K562 (cell line): ENCODE measurements around the gene PLA2G4D. TPM values are rescaled to one million over a fixed set of nuclear protein-coding genes. Genes with fewer than 3 reads are reported as not detected.

Source experiments
- CHD4 ChIP-seq: fragments of 200-600 bp; sonication (generic); IDR thresholded peaks from 3 replicates; pipeline ENCODE4 v1.6.1; 2012; ENCODE audit warnings: low read depth, mild to moderate bottlenecking, mixed read lengths, low read length, inconsistent platforms; ENCODE audit not compliant: insufficient read depth, insufficient replicate concordance, poor library complexity, severe bottlenecking
- YY1 ChIP-seq, 3 experiments: IDR thresholded peaks; 2 replicates each; pipeline ENCODE4 v1.6.1; 2011; ENCODE audit warnings: low read length in 2 of 3, mild to moderate bottlenecking in 2 of 3, moderate library complexity in 2 of 3, borderline replicate concordance in 1 of 3, control low read depth in 1 of 3, low read depth in 1 of 3; ENCODE audit not compliant: insufficient read depth in 3 of 3, insufficient replicate concordance in 2 of 3, control insufficient read depth in 1 of 3, insufficient read length in 1 of 3; ENCODE audit errors: extremely low read depth in 1 of 3
- polyA plus RNA-seq, 8 experiments: library from polyadenylated mRNA; depleted of rRNA in 4 of 8; stranded (reverse) in 5 of 8; unstranded in 3 of 8; fragments of >200 nt; fragmentation: Nextera tagmentation in 2 of 8; fragmentation: Illumina TruSeq in 1 of 8; extraction: Ambion mirVana in 2 of 8; extraction: Trizol in 1 of 8; gene quantifications; 2 replicates each; pipeline versions ENCODE4 v1.2.1 to v1.2.3, GENCODE V29; 2011 to 2014; ENCODE audit warnings: inconsistent platforms in 1 of 8, missing spikeins in 1 of 8
- total RNA-seq, 7 experiments: library from RNA; depleted of rRNA in 6 of 7; stranded (reverse); fragments of >200 nt in 6 of 7; fragmentation: Illumina TruSeq in 2 of 7; extraction: Trizol in 2 of 7; gene quantifications; 2 replicates each; pipeline versions ENCODE4 v1.2.1 to v1.2.3, GENCODE V29; 2011 to 2021; ENCODE audit warnings: low replicate concordance in 1 of 7
- TF ChIP-seq, protein P1 (sequence below), 2 experiments: fragments of 450-650 bp; formaldehyde crosslinking in 1 of 2; IDR thresholded peaks; 2 replicates each; pipeline versions ENCODE4 v1.4.0 to v1.6.1; 2014 to 2020; ENCODE audit warnings: mild to moderate bottlenecking in 2 of 2, borderline replicate concordance in 1 of 2, low read depth in 1 of 2
- TF ChIP-seq, protein P2 (sequence below), 3 experiments: fragments of 200-800 bp in 1 of 3; fragments of 250-450 bp in 1 of 3; fragments of 450-650 bp in 1 of 3; sonication (Bioruptor Pico) in 1 of 3; sonication (Bioruptor generic) in 1 of 3; formaldehyde crosslinking in 1 of 3; IDR thresholded peaks; 2 replicates each; pipeline versions ENCODE4 v1.6.1 to v1.8.0; 2016 to 2022; ENCODE audit warnings: mild to moderate bottlenecking in 2 of 3, missing genetic modification characterization in 2 of 3, missing compliant biosample characterization in 1 of 3, moderate library complexity in 1 of 3

The PLA2G4D gene
- total and polyA plus RNA-seq, 9 of the 15 experiments (the other 6 are each of a cell fraction or from before 2014, with no cell fraction given): 0.04 TPM; not detected in 8

DNA sequence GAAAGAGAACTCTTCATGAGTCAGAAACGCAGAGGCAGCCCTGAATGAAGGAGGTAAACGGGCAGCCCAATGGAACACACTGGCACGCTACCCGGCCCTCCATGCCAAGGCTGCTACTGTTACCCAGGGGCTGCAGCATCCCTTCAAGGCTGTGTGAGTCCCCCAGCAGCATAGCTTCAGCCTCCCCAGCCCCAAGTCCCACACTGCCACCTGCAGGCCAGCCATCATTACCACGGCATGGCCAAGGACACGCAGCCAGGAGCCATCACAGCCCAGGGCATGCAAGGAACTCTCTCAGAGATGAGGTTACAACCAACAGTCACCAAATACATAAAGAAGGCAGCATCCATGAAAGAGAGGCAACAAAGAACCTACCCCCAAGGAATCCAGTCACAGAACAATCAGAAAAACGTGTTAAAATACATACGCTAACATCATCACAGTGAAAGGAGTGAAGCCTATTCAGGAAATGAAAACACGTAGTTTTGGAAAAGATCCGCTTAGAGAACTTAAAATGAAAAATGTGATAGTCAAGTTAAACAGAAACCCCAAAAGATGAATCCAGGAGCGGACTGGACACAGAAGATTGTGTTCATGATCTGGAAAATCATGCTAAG lies 39.6 kb upstream of the PLA2G4D start (continued):
- TF ChIP-seq, protein P1, sequence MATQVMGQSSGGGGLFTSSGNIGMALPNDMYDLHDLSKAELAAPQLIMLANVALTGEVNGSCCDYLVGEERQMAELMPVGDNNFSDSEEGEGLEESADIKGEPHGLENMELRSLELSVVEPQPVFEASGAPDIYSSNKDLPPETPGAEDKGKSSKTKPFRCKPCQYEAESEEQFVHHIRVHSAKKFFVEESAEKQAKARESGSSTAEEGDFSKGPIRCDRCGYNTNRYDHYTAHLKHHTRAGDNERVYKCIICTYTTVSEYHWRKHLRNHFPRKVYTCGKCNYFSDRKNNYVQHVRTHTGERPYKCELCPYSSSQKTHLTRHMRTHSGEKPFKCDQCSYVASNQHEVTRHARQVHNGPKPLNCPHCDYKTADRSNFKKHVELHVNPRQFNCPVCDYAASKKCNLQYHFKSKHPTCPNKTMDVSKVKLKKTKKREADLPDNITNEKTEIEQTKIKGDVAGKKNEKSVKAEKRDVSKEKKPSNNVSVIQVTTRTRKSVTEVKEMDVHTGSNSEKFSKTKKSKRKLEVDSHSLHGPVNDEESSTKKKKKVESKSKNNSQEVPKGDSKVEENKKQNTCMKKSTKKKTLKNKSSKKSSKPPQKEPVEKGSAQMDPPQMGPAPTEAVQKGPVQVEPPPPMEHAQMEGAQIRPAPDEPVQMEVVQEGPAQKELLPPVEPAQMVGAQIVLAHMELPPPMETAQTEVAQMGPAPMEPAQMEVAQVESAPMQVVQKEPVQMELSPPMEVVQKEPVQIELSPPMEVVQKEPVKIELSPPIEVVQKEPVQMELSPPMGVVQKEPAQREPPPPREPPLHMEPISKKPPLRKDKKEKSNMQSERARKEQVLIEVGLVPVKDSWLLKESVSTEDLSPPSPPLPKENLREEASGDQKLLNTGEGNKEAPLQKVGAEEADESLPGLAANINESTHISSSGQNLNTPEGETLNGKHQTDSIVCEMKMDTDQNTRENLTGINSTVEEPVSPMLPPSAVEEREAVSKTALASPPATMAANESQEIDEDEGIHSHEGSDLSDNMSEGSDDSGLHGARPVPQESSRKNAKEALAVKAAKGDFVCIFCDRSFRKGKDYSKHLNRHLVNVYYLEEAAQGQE (IDR thresholded peaks at IDR 0.05; ENCODE audit: borderline replicate concordance): peak; percentile 70
- TF ChIP-seq, protein P1 (CRISPR knock-in tag; IDR thresholded peaks at IDR 0.05; ENCODE audit: low read depth): no peak
- no peak for TF ChIP-seq CHD4
- TF ChIP-seq, protein P2, sequence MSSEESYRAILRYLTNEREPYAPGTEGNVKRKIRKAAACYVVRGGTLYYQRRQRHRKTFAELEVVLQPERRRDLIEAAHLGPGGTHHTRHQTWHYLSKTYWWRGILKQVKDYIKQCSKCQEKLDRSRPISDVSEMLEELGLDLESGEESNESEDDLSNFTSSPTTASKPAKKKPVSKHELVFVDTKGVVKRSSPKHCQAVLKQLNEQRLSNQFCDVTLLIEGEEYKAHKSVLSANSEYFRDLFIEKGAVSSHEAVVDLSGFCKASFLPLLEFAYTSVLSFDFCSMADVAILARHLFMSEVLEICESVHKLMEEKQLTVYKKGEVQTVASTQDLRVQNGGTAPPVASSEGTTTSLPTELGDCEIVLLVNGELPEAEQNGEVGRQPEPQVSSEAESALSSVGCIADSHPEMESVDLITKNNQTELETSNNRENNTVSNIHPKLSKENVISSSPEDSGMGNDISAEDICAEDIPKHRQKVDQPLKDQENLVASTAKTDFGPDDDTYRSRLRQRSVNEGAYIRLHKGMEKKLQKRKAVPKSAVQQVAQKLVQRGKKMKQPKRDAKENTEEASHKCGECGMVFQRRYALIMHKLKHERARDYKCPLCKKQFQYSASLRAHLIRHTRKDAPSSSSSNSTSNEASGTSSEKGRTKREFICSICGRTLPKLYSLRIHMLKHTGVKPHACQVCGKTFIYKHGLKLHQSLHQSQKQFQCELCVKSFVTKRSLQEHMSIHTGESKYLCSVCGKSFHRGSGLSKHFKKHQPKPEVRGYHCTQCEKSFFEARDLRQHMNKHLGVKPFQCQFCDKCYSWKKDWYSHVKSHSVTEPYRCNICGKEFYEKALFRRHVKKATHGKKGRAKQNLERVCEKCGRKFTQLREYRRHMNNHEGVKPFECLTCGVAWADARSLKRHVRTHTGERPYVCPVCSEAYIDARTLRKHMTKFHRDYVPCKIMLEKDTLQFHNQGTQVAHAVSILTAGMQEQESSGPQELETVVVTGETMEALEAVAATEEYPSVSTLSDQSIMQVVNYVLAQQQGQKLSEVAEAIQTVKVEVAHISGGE (CRISPR knock-in tag; IDR thresholded peaks at IDR 0.05): no peak
- TF ChIP-seq YY1 (IDR thresholded peaks at IDR 0.05; ENCODE audit: borderline replicate concordance in 1 of 3, control insufficient read depth in 1 of 3, extremely low read depth in 1 of 3, insufficient read depth in 3 of 3, insufficient read length in 1 of 3, insufficient replicate concordance in 2 of 3, low read depth in 1 of 3, low read length in 2 of 3): peak in 1 of 3 experiments; percentile 57
